Hematopoietic multipotent progenitor cell treated with erythropoietin and hydrocortisone succinate and interleukin-3 and kit ligand, for 17 days (in vitro differentiated cells): ENCODE measurements around the gene CALML6.

Experiments used
- DNase-seq: peaks from one replicate; pipeline ENCODE4 v3.0.0-alpha.2; 2015; ENCODE audit warnings: low spot score

CALML6 gene

DNA sequence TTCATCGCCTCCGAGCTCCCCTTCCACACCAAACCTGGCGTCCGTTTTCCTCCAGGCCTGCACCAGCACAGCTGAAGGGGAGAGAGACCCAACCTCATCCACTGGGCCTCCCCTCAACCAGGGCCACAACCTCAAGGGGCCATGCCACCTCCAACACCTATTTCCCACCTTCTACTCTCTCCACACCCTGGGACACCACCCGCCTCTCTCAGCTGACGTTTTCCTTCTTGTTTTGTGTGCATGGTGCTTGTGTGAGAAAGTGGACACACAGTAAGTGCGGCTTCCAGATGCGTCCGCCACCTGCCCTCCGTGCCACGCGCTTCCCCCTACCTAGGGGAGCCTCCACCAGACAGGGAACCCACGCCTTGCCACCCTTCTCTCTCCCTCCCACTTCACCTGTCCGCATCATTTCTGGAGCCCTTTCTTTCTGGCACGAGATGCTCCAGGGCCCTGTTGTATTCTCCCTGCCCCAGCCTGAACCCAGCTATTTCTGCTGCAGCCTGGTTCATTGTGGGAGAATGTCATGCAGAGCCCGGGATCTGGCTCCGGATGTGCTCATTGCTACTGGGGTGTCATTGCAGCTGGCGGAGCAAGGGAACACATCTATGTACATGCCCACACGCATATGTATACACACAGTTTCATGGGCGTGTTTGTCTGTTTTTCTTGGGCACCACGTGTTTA lies 22.8 kb upstream of the CALML6 start:
- DNase-seq, result no peak

GRCh38 chr1:1892763-1893120 lies 22.3 kb upstream of the CALML6 start:
- DNase-seq, result no peak

GRCh38 chr1:1893291-1893985 lies 21.6 kb upstream of the CALML6 start:
- DNase-seq, result no peak

- no peak for DNase-seq
These were observed 21.1 kb upstream of the CALML6 start for GRCh38 chr1:1893997-1894353.

GRCh38 chr1:1894354-1895059 lies 20.6 kb upstream of the CALML6 start:
- DNase-seq, result no peak

- DNase-seq, result no peak
These were observed 20.0 kb upstream of the CALML6 start for GRCh38 chr1:1895060-1895418.

DNA sequence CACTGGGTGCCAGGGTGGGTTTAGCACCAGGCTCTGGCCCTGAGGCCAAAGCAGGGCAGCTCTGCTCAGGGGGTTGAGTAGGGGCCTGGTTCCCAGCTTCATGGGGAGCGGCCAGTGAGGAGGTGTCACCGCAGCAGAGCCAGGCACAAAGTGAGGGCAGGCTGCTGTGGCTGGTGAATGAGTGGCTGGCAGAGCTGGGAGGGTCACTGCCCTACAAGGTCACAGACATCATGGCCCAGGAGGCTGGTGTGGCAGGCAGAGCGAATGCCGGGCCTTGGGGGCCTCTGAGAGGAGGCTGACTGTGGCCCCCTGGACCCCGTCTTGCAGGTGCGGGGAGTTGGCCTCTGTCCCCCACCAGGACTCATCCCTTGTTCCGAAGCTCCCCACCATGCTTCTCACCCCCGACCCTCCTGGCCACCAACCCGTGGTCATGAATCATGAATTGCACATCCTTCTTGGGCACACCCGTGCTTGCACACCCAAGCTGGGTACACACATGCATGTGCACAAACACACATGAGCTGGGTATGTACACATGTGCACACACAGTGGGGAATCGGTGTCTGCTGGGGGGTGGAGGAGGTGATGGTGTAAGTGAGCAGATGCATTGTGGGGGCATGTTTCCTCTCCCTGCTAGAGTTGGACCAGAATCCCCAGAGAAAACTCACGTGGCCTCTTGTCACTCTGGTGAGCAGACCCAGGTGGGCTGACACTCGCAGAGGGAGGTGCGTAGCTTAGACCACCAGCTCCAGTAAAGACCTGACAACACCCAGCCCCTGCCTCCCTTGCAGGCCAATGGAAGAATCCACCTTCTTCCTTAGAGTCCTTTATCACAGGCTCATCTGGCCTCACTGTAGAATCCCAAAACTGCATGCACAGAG lies 19.4 kb upstream of the CALML6 start:
- no peak for DNase-seq

GRCh38 chr1:1898246-1898933 lies 16.7 kb upstream of the CALML6 start:
- DNase-seq, result no peak

GRCh38 chr1:1899266-1899966 lies 15.6 kb upstream of the CALML6 start:
- DNase-seq, result no peak

DNA sequence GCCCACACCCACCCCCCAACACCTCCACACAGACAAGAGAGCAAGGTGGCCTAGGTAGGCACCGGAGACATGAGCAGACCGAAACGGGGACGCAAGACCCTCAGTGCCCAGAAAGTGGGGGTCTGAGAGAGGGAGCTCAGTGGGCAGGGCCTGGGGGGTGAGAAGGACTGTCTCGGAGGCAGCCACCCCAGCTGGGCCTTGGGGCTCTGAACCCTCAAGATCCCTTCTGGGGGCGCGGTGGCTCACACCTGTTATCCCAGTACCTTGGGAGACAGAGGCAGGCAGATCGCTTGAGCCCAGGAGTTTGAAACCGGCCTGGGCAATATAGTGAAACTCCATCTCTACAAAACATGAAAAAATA lies 15.1 kb upstream of the CALML6 start:
- no peak for DNase-seq

DNA sequence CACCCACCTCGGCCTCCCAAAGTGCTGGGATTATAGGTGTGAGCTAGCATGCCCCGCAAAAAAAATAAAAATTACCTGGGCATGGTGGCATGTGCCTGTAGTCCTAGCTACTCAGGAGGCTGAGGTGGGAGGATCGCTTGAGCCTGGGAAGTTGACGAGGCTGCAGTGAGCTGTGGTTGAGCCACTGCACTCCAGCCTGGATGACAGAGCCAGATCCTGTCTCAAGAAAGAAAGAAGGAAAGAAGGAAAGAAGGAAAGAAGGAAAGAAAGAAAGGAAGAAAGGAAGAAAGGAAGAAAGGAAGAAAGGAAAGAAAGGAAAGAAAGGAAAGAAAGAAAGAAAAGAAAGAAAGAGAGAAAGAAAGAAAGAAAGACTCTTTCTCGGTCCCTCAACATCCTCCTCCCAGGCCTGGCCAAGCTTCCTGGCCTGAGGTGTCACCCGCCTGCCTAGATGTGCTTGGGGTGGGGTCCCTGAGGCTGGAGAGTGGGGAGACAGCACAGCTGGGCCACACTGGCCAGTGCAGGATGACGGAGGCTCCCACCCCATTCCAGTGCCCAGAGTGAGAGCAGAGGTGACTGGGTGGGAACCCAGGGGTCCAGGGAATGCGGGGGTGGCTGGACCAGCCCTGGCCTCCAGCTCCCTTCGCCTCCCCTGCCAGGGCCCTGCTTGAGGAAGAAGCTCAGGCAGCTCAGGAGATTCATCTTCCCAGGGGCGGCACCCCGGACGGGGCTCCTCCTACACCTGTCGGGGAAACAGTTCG lies 14.0 kb upstream of the CALML6 start:
- no peak for DNase-seq

DNA sequence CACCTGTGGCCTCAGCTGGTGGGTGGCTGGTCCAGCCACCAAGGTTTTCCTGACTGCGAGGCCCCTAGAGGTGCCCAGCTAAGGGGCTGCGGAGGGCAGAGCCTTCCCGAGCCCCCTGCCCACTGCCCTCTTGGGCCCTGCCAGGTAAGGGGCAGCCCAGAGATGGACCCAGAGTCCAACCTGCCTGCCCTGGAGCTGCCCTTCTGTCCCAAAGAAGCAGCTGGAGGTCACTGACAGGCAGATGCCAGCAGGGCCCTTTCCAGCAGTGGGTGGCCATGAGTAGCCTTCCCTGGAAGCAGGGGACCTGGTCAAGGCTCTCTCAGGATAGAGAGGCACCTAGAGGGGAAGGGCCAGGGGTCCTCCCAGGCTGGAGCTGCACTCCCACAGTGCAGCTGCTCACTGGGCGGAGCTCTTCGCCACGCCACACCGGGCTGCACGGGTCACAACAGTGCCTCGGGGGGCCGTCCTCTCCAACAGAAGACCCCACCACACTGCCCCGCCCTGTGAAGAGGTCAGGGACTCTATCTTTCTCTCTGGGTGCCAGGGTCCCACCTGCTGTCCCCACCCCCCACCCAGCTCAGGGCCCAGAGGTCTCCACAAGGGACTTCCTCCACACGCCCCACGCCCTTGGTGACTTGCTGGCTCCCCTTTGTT lies 13.3 kb upstream of the CALML6 start:
- no peak for DNase-seq

DNA sequence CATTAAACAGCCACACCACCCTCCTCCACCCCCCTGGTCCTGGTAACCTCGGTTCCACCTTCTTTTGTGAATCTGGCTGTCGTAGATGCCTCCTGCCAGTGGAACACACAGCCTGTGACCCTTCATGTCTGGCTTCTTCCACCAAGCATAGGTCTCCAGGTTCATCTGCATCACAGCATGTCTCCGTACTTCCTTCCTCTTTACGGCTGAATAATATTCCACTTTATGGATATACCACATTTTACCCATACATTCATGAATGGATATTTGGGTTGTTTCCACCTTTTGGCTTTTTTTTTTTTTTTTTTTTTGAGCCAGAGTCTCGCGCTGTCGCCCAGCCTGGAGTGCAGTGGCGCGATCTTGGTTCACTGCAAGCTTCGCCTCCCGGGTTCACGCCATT lies 11.8 kb upstream of the CALML6 start:
- DNase-seq, result no peak

GRCh38 chr1:1906185-1907097 lies 8.6 kb upstream of the CALML6 start:
- DNase-seq, result peak; percentile 79

- no peak for DNase-seq
These were observed 7.8 kb upstream of the CALML6 start for GRCh38 chr1:1907098-1907736.

GRCh38 chr1:1908506-1908791 lies 6.6 kb upstream of the CALML6 start:
- no peak for DNase-seq

DNA sequence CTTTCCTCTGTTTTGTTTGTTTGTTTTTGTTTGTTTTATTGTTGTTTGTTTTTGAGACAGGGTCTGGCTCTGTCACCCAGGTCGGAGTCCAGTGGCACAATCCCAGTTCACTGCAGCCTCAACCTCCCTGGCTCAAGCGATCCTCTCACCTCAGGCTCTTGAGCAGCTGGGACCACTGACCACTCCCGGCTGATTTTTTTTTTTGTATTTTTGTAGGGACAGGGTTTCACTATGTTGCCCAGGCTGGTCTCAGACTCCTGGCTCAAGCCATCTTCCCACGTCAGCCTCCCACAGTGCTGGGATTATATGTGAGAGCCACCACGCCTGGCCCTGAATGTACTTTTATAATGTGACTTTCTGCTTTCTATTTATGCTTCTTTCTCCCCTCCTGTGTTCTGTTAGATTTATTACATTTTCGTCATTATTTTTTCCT lies 5.0 kb upstream of the CALML6 start:
- no peak for DNase-seq

DNA sequence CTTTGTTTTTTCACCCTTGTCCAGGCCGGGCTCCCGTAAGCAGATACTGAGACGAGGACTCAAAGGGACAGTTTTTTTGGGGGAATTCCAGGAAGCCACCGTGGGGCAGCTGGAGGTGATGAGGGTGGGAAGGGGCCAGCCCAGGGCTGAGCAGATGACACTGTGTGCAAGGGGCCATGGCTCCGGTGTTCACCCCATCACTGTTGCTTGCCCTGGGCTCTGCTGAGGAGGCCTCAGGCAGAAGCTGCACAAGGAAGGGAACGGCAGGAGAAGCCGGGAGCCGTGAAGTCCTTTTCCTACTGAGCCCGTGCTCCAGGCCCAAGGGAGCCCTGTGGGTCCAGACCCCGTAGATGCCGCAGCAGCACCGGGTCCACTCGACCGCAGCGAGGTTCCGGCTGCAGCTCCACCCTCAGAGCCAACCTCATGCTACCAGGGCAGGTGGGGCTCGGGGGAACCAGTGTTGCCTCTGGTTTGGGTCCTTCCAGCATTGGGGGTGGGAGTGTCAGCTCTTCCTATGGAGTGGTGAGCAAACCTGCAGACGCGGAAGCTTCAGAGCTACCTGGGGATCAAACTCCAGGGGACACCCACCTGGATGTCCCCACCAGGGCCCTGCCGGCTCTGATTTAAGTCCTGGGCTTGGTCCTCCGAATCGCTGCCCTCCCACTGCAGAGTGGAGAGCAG lies 4.3 kb upstream of the CALML6 start:
- DNase-seq, result no peak
